ENCODE measurements around the gene B4GALNT2. TPM values are rescaled to one million over a fixed set of nuclear protein-coding genes. Genes with fewer than 3 reads are reported as not detected.
"Not testable (repeated sequence)": the region's sequence is repeated elsewhere in the genome, so short reads cannot be mapped to it uniquely, and the experiment has no call there.

B4GALNT2 gene
- total RNA-seq, 1 experiment from 2014 or later, result not detected

DNA sequence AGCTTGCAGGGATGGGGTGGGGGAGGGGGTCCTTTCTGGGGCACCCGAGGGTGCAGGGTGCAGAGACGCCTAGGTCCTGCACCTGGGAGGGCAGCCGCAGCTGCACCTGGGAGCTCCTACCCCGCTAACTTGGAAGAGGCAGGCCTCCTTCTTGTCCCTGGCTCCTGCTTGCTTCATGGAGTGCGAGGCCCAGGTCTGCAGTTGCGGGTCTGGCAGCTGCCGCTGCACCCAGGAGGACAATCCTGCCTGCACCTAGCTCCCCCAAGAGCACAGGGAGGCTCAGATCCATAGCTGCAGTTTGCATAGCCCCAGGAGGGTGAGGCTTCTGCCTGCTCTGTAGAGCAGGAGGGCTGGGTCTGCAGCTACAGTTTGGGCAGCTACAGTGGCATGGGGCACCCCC is 51.2 kb downstream of the B4GALNT2 start:
- H3K27me3 ChIP-seq (replicated peaks; ENCODE audit: insufficient read depth, low read depth, low read length, poor library complexity), result no peaks in the 10 kb centered on the region
- no TSS peak for BruUV-seq (replicated peaks)
- TF ChIP-seq CTCF (conservative IDR thresholded peaks at IDR 0.05; ENCODE audit: low read depth, low read length), result no peak
- no peak for TF ChIP-seq EZH2 (IDR thresholded peaks at IDR 0.05; ENCODE audit: borderline replicate concordance, low read depth, low read length, poor library complexity, severe bottlenecking)
- POLR2A ChIA-PET (ENCODE audit: low non-redundant PET), result interaction anchor here (0.6 kb wide), 1 partner anchor 14 kb away, joined by 3 read pairs; no protein-coding TSS in a partner anchor
- H3K27ac ChIP-seq (ENCODE audit: low read depth, low read length, poor library complexity, severe bottlenecking), result no peak overlapping the region
- no peaks in the 10 kb centered on the region for H3K36me3 ChIP-seq (ENCODE audit: insufficient read depth, low read length, poor library complexity, severe bottlenecking)
- no peak overlapping the region for H3K4me3 ChIP-seq (ENCODE audit: low read depth, low read length, poor library complexity, severe bottlenecking)
- intact Hi-C loops (cut with micrococcal nuclease; ENCODE audit: unreplicated experiment), result no loop called here
- CTCF ChIA-PET, result no interaction called here
- no peaks in the 10 kb centered on the region for H3K9me3 ChIP-seq (ENCODE audit: low read depth, low read length, poor library complexity, severe bottlenecking)
- DNase-seq (ENCODE audit: low spot score), result no peak
- no peaks in the 10 kb centered on the region for H3K4me1 ChIP-seq (ENCODE audit: insufficient read depth, low read length, poor library complexity, severe bottlenecking)

DNA sequence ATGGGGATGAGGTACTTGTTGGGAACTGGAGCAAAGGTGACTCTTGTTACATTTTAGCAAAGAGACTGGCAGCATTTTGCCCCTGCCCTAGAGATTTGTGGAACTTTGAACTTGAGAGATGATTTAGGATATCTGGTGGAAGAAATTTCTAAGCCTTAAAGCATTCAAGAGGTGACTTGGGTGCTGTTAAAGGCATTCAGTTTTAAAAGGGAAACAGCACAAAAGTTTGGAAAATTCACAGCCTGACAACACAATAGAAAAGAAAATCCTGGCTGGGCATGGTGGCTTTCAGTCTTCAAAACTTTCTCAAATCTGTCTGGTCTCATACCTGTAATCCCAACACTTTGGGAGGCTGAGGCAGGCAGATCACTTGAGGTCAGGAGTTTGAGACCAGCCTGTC is 52.0 kb downstream of the B4GALNT2 start:
- H3K4me3 ChIP-seq (ENCODE audit: low read depth, low read length, poor library complexity, severe bottlenecking); CTCF ChIA-PET; BruUV-seq (replicated peaks); POLR2A ChIA-PET (ENCODE audit: low non-redundant PET); H3K4me1 ChIP-seq (ENCODE audit: insufficient read depth, low read length, poor library complexity, severe bottlenecking); H3K27me3 ChIP-seq (replicated peaks; ENCODE audit: insufficient read depth, low read depth, low read length, poor library complexity); DNase-seq (ENCODE audit: low spot score); H3K9me3 ChIP-seq (ENCODE audit: low read depth, low read length, poor library complexity, severe bottlenecking); H3K27ac ChIP-seq (ENCODE audit: low read depth, low read length, poor library complexity, severe bottlenecking); H3K36me3 ChIP-seq (ENCODE audit: insufficient read depth, low read length, poor library complexity, severe bottlenecking); intact Hi-C loops (cut with micrococcal nuclease; ENCODE audit: unreplicated experiment): not testable (repeated sequence)

GRCh38 chr17:49185381-49185780 is 52.8 kb downstream of the B4GALNT2 start:
- DNase-seq (ENCODE audit: low spot score); H3K4me3 ChIP-seq (ENCODE audit: low read depth, low read length, poor library complexity, severe bottlenecking); H3K4me1 ChIP-seq (ENCODE audit: insufficient read depth, low read length, poor library complexity, severe bottlenecking); H3K27me3 ChIP-seq (replicated peaks; ENCODE audit: insufficient read depth, low read depth, low read length, poor library complexity); CTCF ChIA-PET; POLR2A ChIA-PET (ENCODE audit: low non-redundant PET); H3K9me3 ChIP-seq (ENCODE audit: low read depth, low read length, poor library complexity, severe bottlenecking); intact Hi-C loops (cut with micrococcal nuclease; ENCODE audit: unreplicated experiment); H3K36me3 ChIP-seq (ENCODE audit: insufficient read depth, low read length, poor library complexity, severe bottlenecking); BruUV-seq (replicated peaks); H3K27ac ChIP-seq (ENCODE audit: low read depth, low read length, poor library complexity, severe bottlenecking): not testable (repeated sequence)

- intact Hi-C loops (cut with micrococcal nuclease; ENCODE audit: unreplicated experiment), result no loop called here
- ChIA-PET CTCF (no interaction called here), POLR2A (ENCODE audit: low non-redundant PET) (no interaction called here)
- TF ChIP-seq EZH2 (IDR thresholded peaks at IDR 0.05; ENCODE audit: borderline replicate concordance, low read depth, low read length, poor library complexity, severe bottlenecking), result no peak
- no peak for TF ChIP-seq CTCF (conservative IDR thresholded peaks at IDR 0.05; ENCODE audit: low read depth, low read length)
- no peaks in the 10 kb centered on the region for H3K9me3 ChIP-seq (ENCODE audit: low read depth, low read length, poor library complexity, severe bottlenecking)
- no peaks in the 10 kb centered on the region for H3K36me3 ChIP-seq (ENCODE audit: insufficient read depth, low read length, poor library complexity, severe bottlenecking)
- H3K4me3 ChIP-seq (ENCODE audit: low read depth, low read length, poor library complexity, severe bottlenecking), result no peak overlapping the region
- H3K4me1 ChIP-seq (ENCODE audit: insufficient read depth, low read length, poor library complexity, severe bottlenecking), result no peaks in the 10 kb centered on the region
- no peaks in the 10 kb centered on the region for H3K27me3 ChIP-seq (replicated peaks; ENCODE audit: insufficient read depth, low read depth, low read length, poor library complexity)
- H3K27ac ChIP-seq (ENCODE audit: low read depth, low read length, poor library complexity, severe bottlenecking), result no peak overlapping the region
- BruUV-seq (replicated peaks), result no TSS peak
- no peak for DNase-seq (ENCODE audit: low spot score)
Measured at GRCh38 chr17:49187301-49187700, 54.7 kb downstream of the B4GALNT2 start.
